PC-3 (cell line): ENCODE data around the gene P2RY14. TPM values are rescaled to one million over a fixed set of nuclear protein-coding genes. Genes with fewer than 3 reads are reported as not detected.

Experiments used
- ATAC-seq: fragments of 200-7000 bp; cut with Tn5 transposase; 2 replicates; pipeline ENCODE4 v1.9.1; 2020; ENCODE audit warnings: mild to moderate bottlenecking, moderate library complexity
- BruUV-seq: library from RNA; stranded (reverse); fragments of 400-500 nt; replicated peaks from 2 replicates; lab custom pipeline; 2021; lab: Mats Ljungman, UMichigan
- CTCF ChIA-PET: fragments of 300-600 bp; sonication (Branson Sonifier 250); formaldehyde crosslinking; loops from one replicate; lab custom pipeline; 2022; ENCODE audit warnings: antibody characterized with exemption; lab: Charles Lee
- POLR2A ChIA-PET: fragments of 300-600 bp; sonication (Branson Sonifier 250); formaldehyde crosslinking; loops from one replicate; lab custom pipeline; 2022; ENCODE audit warnings: antibody characterized with exemption; ENCODE audit not compliant: unreplicated experiment; lab: Charles Lee
- DNase-seq: peaks from one replicate; pipeline ENCODE4 v3.0.0-alpha.2; 2015
- H2AFZ ChIP-seq: fragments of 300-600 bp; sonication (generic); 2 replicates; pipeline ENCODE4 v1.6.0; 2016; ENCODE audit warnings: antibody characterized with exemption, low read length
- H3F3A ChIP-seq: fragments of 300-600 bp; sonication (generic); one replicate; pipeline ENCODE4 v1.6.0; 2017; ENCODE audit warnings: antibody characterized with exemption, low read length, control low read depth, mild to moderate bottlenecking; ENCODE audit not compliant: unreplicated experiment
- H3K27ac ChIP-seq: fragments of 300-600 bp; sonication (generic); 2 replicates; pipeline ENCODE4 v1.5.1; 2016; ENCODE audit warnings: mild to moderate bottlenecking, low read length
- H3K27me3 ChIP-seq: fragments of 300-600 bp; sonication (generic); 2 replicates; pipeline ENCODE4 v1.6.1; 2016; ENCODE audit warnings: low read length, mixed read lengths
- H3K36me3 ChIP-seq: fragments of 300-600 bp; sonication (generic); 2 replicates; pipeline ENCODE4 v1.6.1; 2016; ENCODE audit warnings: low read depth, mixed run types, low read length, mixed read lengths
- H3K4me1 ChIP-seq: fragments of 300-600 bp; sonication (generic); 2 replicates; pipeline ENCODE4 v1.5.1; 2016; ENCODE audit warnings: low read length; ENCODE audit not compliant: insufficient read depth
- H3K4me2 ChIP-seq: fragments of 300-600 bp; sonication (generic); 2 replicates; pipeline ENCODE4 v1.6.0; 2016; ENCODE audit warnings: low read length
- H3K4me3 ChIP-seq: fragments of 300-600 bp; sonication (generic); 2 replicates; pipeline ENCODE4 v1.5.1; 2016; ENCODE audit warnings: mild to moderate bottlenecking, low read length, mixed read lengths
- H3K79me2 ChIP-seq: fragments of 300-600 bp; sonication (generic); 2 replicates; pipeline ENCODE4 v1.6.1; 2017; ENCODE audit warnings: low read length, mixed read lengths
- H3K9ac ChIP-seq: fragments of 300-600 bp; sonication (generic); 2 replicates; pipeline ENCODE4 v1.6.0; 2016; ENCODE audit warnings: mild to moderate bottlenecking, low read length
- H3K9me2 ChIP-seq: fragments of 300-600 bp; sonication (generic); replicated peaks from 2 replicates; pipeline ENCODE4 v1.6.1; 2016; ENCODE audit warnings: mixed run types, low read length, mixed read lengths
- H3K9me3 ChIP-seq: fragments of 300-600 bp; sonication (generic); 2 replicates; pipeline ENCODE4 v1.6.1; 2016; ENCODE audit warnings: low read length, mixed read lengths
- H4K20me1 ChIP-seq: fragments of 300-600 bp; sonication (generic); 2 replicates; pipeline ENCODE4 v1.6.1; 2016; ENCODE audit warnings: low read length, mixed read lengths
- CTCF ChIP-seq: fragments of 300-600 bp; sonication (generic); conservative IDR thresholded peaks from 2 replicates; pipeline ENCODE4 v1.5.1; 2017; ENCODE audit warnings: antibody characterized with exemption, low read depth, mild to moderate bottlenecking, low read length
- EZH2 ChIP-seq: fragments of 300-600 bp; sonication (generic); IDR thresholded peaks from one replicate; pipeline ENCODE4 v1.6.1; 2017; ENCODE audit warnings: antibody characterized with exemption, mild to moderate bottlenecking, low read length; ENCODE audit not compliant: unreplicated experiment
- EZH2phosphoT487 ChIP-seq: fragments of 300-600 bp; sonication (generic); IDR thresholded peaks from 2 replicates; pipeline ENCODE4 v1.6.1; 2018; ENCODE audit warnings: mild to moderate bottlenecking, antibody characterized with exemption, low read length, borderline replicate concordance
- intact Hi-C: fragments of 100-400 bp; cut with micrococcal nuclease; formaldehyde crosslinking; loops from 2 replicates; pipeline ENCODE4 v1.9.0; 2023
- total RNA-seq: library from RNA; depleted of rRNA; stranded (reverse); fragments of >200 nt; gene quantifications from 2 replicates; pipeline ENCODE4 v1.2.3, GENCODE V29; 2014

The P2RY14 gene
- total RNA-seq, 1 experiment from 2014 or later, result not detected

- no peaks in the 10 kb centered on the region for H3K9me2 ChIP-seq
- no peaks in the 10 kb centered on the region for H3F3A ChIP-seq
- no peaks in the 10 kb centered on the region for H3K27me3 ChIP-seq
- H3K4me3 ChIP-seq, result no peak overlapping the region
- H2AFZ ChIP-seq, result no peak overlapping the region
- H3K9ac ChIP-seq, result no peak overlapping the region
- ATAC-seq (no peak), DNase-seq (no peak)
- H4K20me1 ChIP-seq, result no peaks in the 10 kb centered on the region
- no peak overlapping the region for H3K4me2 ChIP-seq
- H3K27ac ChIP-seq, result no peak overlapping the region
- H3K9me3 ChIP-seq, result no peaks in the 10 kb centered on the region
- TF ChIP-seq EZH2phosphoT487 (no peak), CTCF (no peak), EZH2 (no peak)
- peaks cover under 1% of the 10 kb centered on the region; the same call in 1 of the 2 replicates for H3K36me3 ChIP-seq
- intact Hi-C loops, result no loop called here
- peaks cover 3% of the 10 kb centered on the region for H3K4me1 ChIP-seq
- BruUV-seq, result no TSS peak
- CTCF ChIA-PET, result no interaction called here
- H3K79me2 ChIP-seq, result no peaks in the 10 kb centered on the region
- POLR2A ChIA-PET, result interaction anchor here (0.6 kb wide), 1 partner anchor 138 kb away, joined by 4 read pairs; no protein-coding TSS in a partner anchor
Measured at GRCh38 chr3:151289445-151289844, 11.1 kb upstream of the P2RY14 start.

- ChIA-PET POLR2A (no interaction called here), CTCF (no interaction called here)
- no peak for DNase-seq
- no peak overlapping the region for H3K27ac ChIP-seq
- H3K4me1 ChIP-seq, result peaks cover 18% of the 10 kb centered on the region
- H3K4me2 ChIP-seq, result no peak overlapping the region
- ATAC-seq, result no peak
- no peak overlapping the region for H2AFZ ChIP-seq
- H3K27me3 ChIP-seq, result no peaks in the 10 kb centered on the region
- no peaks in the 10 kb centered on the region for H3K9me3 ChIP-seq
- no peaks in the 10 kb centered on the region for H3F3A ChIP-seq
- H3K9me2 ChIP-seq, result no peaks in the 10 kb centered on the region
- no peaks in the 10 kb centered on the region for H3K36me3 ChIP-seq
- H3K4me3 ChIP-seq, result no peak overlapping the region
- no TSS peak for BruUV-seq
- H3K79me2 ChIP-seq, result no peaks in the 10 kb centered on the region
- TF ChIP-seq CTCF (no peak), EZH2 (no peak), EZH2phosphoT487 (no peak)
- no peak overlapping the region for H3K9ac ChIP-seq
- intact Hi-C loops, result no loop called here
- no peaks in the 10 kb centered on the region for H4K20me1 ChIP-seq
Measured at GRCh38 chr3:151285940-151286339, 7.6 kb upstream of the P2RY14 start.

DNA sequence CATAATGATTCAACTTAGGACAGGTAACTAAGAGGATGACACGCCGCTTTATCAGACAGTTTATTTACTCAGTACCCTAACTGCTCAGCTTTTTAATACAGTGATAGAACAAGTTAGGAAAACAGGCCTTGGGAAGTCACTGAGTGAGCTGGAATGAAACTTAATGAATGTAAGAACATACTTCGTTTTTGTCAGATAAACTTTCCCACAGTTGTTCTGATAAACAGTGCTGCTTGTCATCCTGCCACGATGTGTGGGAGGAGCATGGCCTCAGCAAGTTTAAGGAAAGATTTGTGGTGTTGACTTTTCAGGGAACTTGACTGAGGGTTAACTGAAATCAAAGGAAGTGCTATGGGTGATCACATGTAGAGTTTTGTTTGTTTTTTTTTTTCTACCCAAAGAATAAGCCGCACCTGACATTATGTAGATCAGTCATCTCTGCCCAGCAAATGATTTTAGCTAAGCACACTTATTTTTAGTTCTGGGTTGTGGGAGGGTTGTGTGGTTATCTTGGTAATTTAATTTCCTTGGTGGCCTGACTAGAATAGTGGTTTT is 5.6 kb upstream of the P2RY14 start:
- TF ChIP-seq EZH2phosphoT487 (no peak), CTCF (no peak), EZH2 (no peak)
- no peaks in the 10 kb centered on the region for H3K27me3 ChIP-seq
- peak; percentile 62 for ATAC-seq
- H3K9ac ChIP-seq, result no peak overlapping the region
- POLR2A ChIA-PET, result no interaction called here
- DNase-seq, result peak; percentile 58
- H3K4me1 ChIP-seq, result peaks cover 18% of the 10 kb centered on the region
- BruUV-seq, result no TSS peak
- intact Hi-C loops, result loop anchor here (1.0 kb wide), 2 partner anchors 57 to 116 kb away; no protein-coding TSS in a partner anchor
- no peak overlapping the region for H3K4me3 ChIP-seq
- H4K20me1 ChIP-seq, result no peaks in the 10 kb centered on the region
- H3K36me3 ChIP-seq, result no peaks in the 10 kb centered on the region
- H3K9me3 ChIP-seq, result no peaks in the 10 kb centered on the region
- H3K4me2 ChIP-seq, result peak overlapping the region; percentile 29
- no peaks in the 10 kb centered on the region for H3K79me2 ChIP-seq
- CTCF ChIA-PET, result interaction anchor here (0.6 to 1.0 kb wide), 4 partner anchors 9 to 426 kb away, joined by 3 to 8 read pairs (median 4); no protein-coding TSS in a partner anchor
- H3K9me2 ChIP-seq, result no peaks in the 10 kb centered on the region
- peak overlapping the region; percentile 5 for H2AFZ ChIP-seq
- H3K27ac ChIP-seq, result peak overlapping the region; percentile 2
- no peaks in the 10 kb centered on the region for H3F3A ChIP-seq
